Left ventricle myocardium inferior (tissue), 1 donor: ENCODE results near the gene EVL. TPM values are rescaled to one million over a fixed set of nuclear protein-coding genes. Genes with fewer than 3 reads are reported as not detected.
"Not testable (repeated sequence)": the region's sequence is repeated elsewhere in the genome, so short reads cannot be mapped to it uniquely, and the experiment has no call there.

Source experiments
- DNase-seq: peaks from one replicate; pipeline ENCODE4 v3.0.0-alpha.2; 2020
- H3K27ac ChIP-seq: fragments of 200-600 bp; replicated peaks from 2 replicates; pipeline ENCODE4 v1.8.0; 2021
- H3K27me3 ChIP-seq: fragments of 200-600 bp; 2 replicates; pipeline ENCODE4 v1.8.0; 2021; ENCODE audit warnings: low read depth
- H3K36me3 ChIP-seq: fragments of 200-600 bp; 2 replicates; pipeline ENCODE4 v1.8.0; 2021
- H3K4me1 ChIP-seq: fragments of 200-600 bp; 2 replicates; pipeline ENCODE4 v1.8.0; 2021
- H3K4me3 ChIP-seq: fragments of 200-600 bp; 2 replicates; pipeline ENCODE4 v1.8.0; 2021; ENCODE audit warnings: mild to moderate bottlenecking, moderate library complexity
- H3K9me3 ChIP-seq: fragments of 200-600 bp; replicated peaks from 2 replicates; pipeline ENCODE4 v1.8.0; 2021
- CTCF ChIP-seq: fragments of 200-600 bp; IDR thresholded peaks from 2 replicates; pipeline ENCODE4 v1.8.0; 2021; ENCODE audit warnings: antibody characterized with exemption, mild to moderate bottlenecking, borderline replicate concordance
- intact Hi-C: fragments of 100-400 bp; cut with micrococcal nuclease; formaldehyde crosslinking; loops from one replicate; pipeline ENCODE4 v1.11.0; 2022
- total RNA-seq: library from RNA; stranded (reverse); fragmentation: NEBNext Ultra II Directional; extraction: Animal tissue kit (Norgen Biotek cat#: 25700); gene quantifications from one replicate; pipeline ENCODE4 v1.2.1, GENCODE V29; 2021
- donor health status: DM: no; HTN: yes; CAD: no; lungs with severe emphysema.

The EVL gene
- total RNA-seq, 1 donor from 2014 or later, result 39.7 TPM

GRCh38 chr14:100156776-100157175, 91.6 kb downstream of the EVL start:
- Histone ChIP-seq H3K27ac (no peak overlapping the region), H3K36me3 (no peaks in the 10 kb centered on the region), H3K27me3 (peaks cover 72% of the 10 kb centered on the region), H3K9me3 (peaks cover 13% of the 10 kb centered on the region), H3K4me3 (no peak overlapping the region), H3K4me1 (peaks cover 15% of the 10 kb centered on the region)
- intact Hi-C loops, result no loop called here
- TF ChIP-seq CTCF, result no peak
- no peak for DNase-seq

- Histone ChIP-seq H3K4me1 (peaks cover 15% of the 10 kb centered on the region), H3K27me3 (peaks cover 73% of the 10 kb centered on the region), H3K9me3 (peaks cover 13% of the 10 kb centered on the region)
- H3K27ac ChIP-seq, DNase-seq, H3K4me3 ChIP-seq, H3K36me3 ChIP-seq, intact Hi-C loops: not testable (repeated sequence)
These were observed 92.5 kb downstream of the EVL start for GRCh38 chr14:100157548-100158232.

DNA sequence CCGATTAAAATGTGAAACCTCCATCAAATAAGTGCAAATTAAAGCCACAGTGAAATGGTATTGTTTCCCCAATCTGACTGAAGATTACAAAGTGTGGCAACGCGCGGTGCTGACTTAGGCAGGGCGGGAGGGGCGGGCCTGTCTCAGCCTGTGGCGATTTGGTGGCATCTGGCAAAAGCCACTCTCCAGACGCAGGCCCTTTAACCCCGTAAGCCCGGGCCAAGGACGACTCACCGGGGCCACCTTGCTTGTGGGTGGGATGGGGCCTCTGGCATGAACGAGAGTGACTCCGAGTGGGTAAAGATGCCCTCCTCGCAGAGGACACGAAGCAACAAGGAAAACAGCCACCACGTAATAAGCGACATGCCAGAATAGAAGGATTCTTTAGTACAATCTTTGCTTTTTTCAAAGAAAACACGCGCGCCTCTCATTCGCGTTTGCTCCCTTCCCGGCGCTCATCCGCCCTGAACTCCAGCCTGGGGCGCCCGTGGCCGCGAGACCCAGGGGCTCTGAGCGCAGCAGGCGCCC, 93.4 kb downstream of the EVL start:
- TF ChIP-seq CTCF, result no peak
- no peak overlapping the region for H3K27ac ChIP-seq
- H3K36me3 ChIP-seq, result no peaks in the 10 kb centered on the region
- no peak for DNase-seq
- peaks cover 15% of the 10 kb centered on the region for H3K4me1 ChIP-seq
- peaks cover 13% of the 10 kb centered on the region for H3K9me3 ChIP-seq
- peak overlapping the region; percentile 61 for H3K4me3 ChIP-seq
- H3K27me3 ChIP-seq, result peaks cover 73% of the 10 kb centered on the region
- intact Hi-C loops, result no loop called here

- Histone ChIP-seq H3K36me3 (no peaks in the 10 kb centered on the region), H3K4me3 (peak within 1 kb of the TSS; percentile 61), H3K27me3 (peaks cover 71% of the 10 kb centered on the region), H3K27ac (no peak within 1 kb of the TSS), H3K9me3 (peaks cover 10% of the 10 kb centered on the region), H3K4me1 (peaks cover 15% of the 10 kb centered on the region)
- no peak for TF ChIP-seq CTCF
- DNase-seq, result no peak
- intact Hi-C loops, result no loop called here
These were observed 94.1 kb downstream of the EVL start, which contains the start of gene DEGS2 for GRCh38 chr14:100159094-100159864. TSS of gene DEGS2 (minus strand) at chr14:100159645. CDS start at chr14:100159587, 58 bp downstream.

GRCh38 chr14:100159865-100160533, 94.8 kb downstream of the EVL start:
- peak overlapping the region; percentile 61 for H3K4me3 ChIP-seq
- DNase-seq, result no peak
- no peak overlapping the region for H3K27ac ChIP-seq
- TF ChIP-seq CTCF, result no peak
- H3K27me3 ChIP-seq, result peaks cover 70% of the 10 kb centered on the region
- peaks cover 15% of the 10 kb centered on the region for H3K4me1 ChIP-seq
- no peaks in the 10 kb centered on the region for H3K36me3 ChIP-seq
- peaks cover 3% of the 10 kb centered on the region for H3K9me3 ChIP-seq
- intact Hi-C loops, result no loop called here
